Esophagus muscularis mucosa (tissue), 4 donors: Measurements from ENCODE around the gene DELE1. TPM values are rescaled to one million over a fixed set of nuclear protein-coding genes. Genes with fewer than 3 reads are reported as not detected.

Experiments used
- DNase-seq: peaks from one replicate; pipeline ENCODE4 v3.0.0-alpha.2; 2017; ENCODE audit errors: extremely low spot score
- H3K27ac ChIP-seq, 4 donors: fragments of 200-600 bp; sonication (generic); replicated peaks in 1 of 4; 1 replicate in 3 of 4; 2 replicates in 1 of 4; pipeline ENCODE4 v1.5.1; 2016 to 2019; ENCODE audit warnings: mild to moderate bottlenecking in 1 of 4
- H3K27me3 ChIP-seq, 4 donors: fragments of 200-600 bp; sonication (generic); one replicate each; pipeline versions ENCODE4 v1.5.1 to v1.6.0; 2016 to 2019
- H3K36me3 ChIP-seq, 4 donors: fragments of 200-600 bp; sonication (generic); one replicate each; pipeline ENCODE4 v1.5.1; 2016 to 2019
- H3K4me1 ChIP-seq, 4 donors: fragments of 200-600 bp; sonication (generic); one replicate each; pipeline ENCODE4 v1.5.1; 2016 to 2019
- H3K4me3 ChIP-seq, 4 donors: fragments of 200-600 bp; sonication (generic); 1 replicate in 2 of 4; 2 replicates in 2 of 4; pipeline ENCODE4 v1.5.1; 2016 to 2019; ENCODE audit warnings: mild to moderate bottlenecking in 4 of 4, moderate library complexity in 1 of 4
- H3K9me3 ChIP-seq, 4 donors: fragments of 200-600 bp; sonication (generic); 1 replicate in 3 of 4; 2 replicates in 1 of 4; pipeline ENCODE4 v1.5.1; 2016 to 2019
- CTCF ChIP-seq, 3 experiments: fragments of 200-600 bp in 2 of 3; fragments of 450-650 bp in 1 of 3; sonication (generic) in 2 of 3; IDR thresholded peaks; one replicate each; pipeline ENCODE4 v1.5.1; 2017 to 2019; ENCODE audit warnings: antibody characterized with exemption in 3 of 3, mild to moderate bottlenecking in 2 of 3, moderate library complexity in 1 of 3
- EP300 ChIP-seq: sonication (generic); formaldehyde crosslinking; IDR thresholded peaks from one replicate; pipeline ENCODE4 v1.6.1; 2017; ENCODE audit warnings: antibody characterized with exemption
- POLR2A ChIP-seq: fragments of 450-650 bp; IDR thresholded peaks from one replicate; pipeline ENCODE4 v1.6.1; 2017; ENCODE audit warnings: antibody characterized with exemption, moderate library complexity, mild to moderate bottlenecking, low read depth
- POLR2AphosphoS5 ChIP-seq, 2 donors: sonication (generic); formaldehyde crosslinking; IDR thresholded peaks; one replicate each; pipeline ENCODE4 v1.6.1; 2017; ENCODE audit warnings: antibody characterized with exemption in 2 of 2
- WGBS: methylation state at CpG from one replicate; pipeline ENCODE4 v1.1.5; 2018; 5-methylcytosine and 5-hydroxymethylcytosine counted together
- intact Hi-C: fragments of 100-400 bp; cut with DNase I; formaldehyde crosslinking; loops from one replicate; pipeline ENCODE4 v1.15.1; 2023
- total RNA-seq, 4 donors: library from RNA; depleted of rRNA; stranded (reverse); fragments of >200 nt; gene quantifications; one replicate each; pipeline versions ENCODE4 v1.1.0 to v1.2.1, GENCODE V29; 2016

DELE1 gene
- total RNA-seq, 4 donors from 2014 or later: 44.4 to 75.8 (median 49.6) TPM

- H3K27me3 ChIP-seq: peaks cover 0 to 86% (median 50%) of the 10 kb centered on the region in 4 donors
- peak; percentile 87 to 96 (median 94) for TF ChIP-seq CTCF (IDR thresholded peaks at IDR 0.05)
- no peak for TF ChIP-seq POLR2A
- peak; percentile 46 to 67 for TF ChIP-seq POLR2AphosphoS5 (IDR thresholded peaks at IDR 0.05)
- DNase-seq: no peak
- H3K4me3 ChIP-seq: peak overlapping the region; percentile 70 to 82 (median 73)
- intact Hi-C loops: loop anchor here (1.0 to 2.0 kb wide), 3 partner anchors 82 to 186 kb away; no protein-coding TSS in a partner anchor
- WGBS: 2% methylated on average over 17 of the region's 40 CpGs
- peaks cover 0 to 6% (median 0%) of the 10 kb centered on the region in 4 donors for H3K36me3 ChIP-seq
- H3K9me3 ChIP-seq: no peaks in the 10 kb centered on the region
- peaks cover 63 to 90% (median 87%) of the 10 kb centered on the region in 4 donors for H3K4me1 ChIP-seq
- peak overlapping the region; percentile 73 to 82 (median 77) for H3K27ac ChIP-seq
Observed at GRCh38 chr5:141878711-141879425, 44.8 kb upstream of the DELE1 start.

- Histone ChIP-seq H3K4me3 (peak overlapping the region in 2 of 4 donors; percentile 70 to 73), H3K4me1 (peaks cover 63 to 87% (median 86%) of the 10 kb centered on the region in 4 donors), H3K27me3 (peaks cover 0 to 86% (median 50%) of the 10 kb centered on the region in 4 donors), H3K9me3 (no peaks in the 10 kb centered on the region), H3K36me3 (peaks cover 0 to 6% (median 0%) of the 10 kb centered on the region in 4 donors), H3K27ac (peak overlapping the region; percentile 34 to 82 (median 45))
- intact Hi-C loops: loop anchor here (1.0 to 2.0 kb wide), 3 partner anchors 81 to 187 kb away; no protein-coding TSS in a partner anchor
- no peak for TF ChIP-seq POLR2A
- TF ChIP-seq EP300: no peak
- no peak for TF ChIP-seq POLR2AphosphoS5 (IDR thresholded peaks at IDR 0.05)
- no peak for TF ChIP-seq CTCF (IDR thresholded peaks at IDR 0.05)
- no peak for DNase-seq
- 0% methylated on average over 2 of the region's 2 CpGs for WGBS
Observed at GRCh38 chr5:141879426-141879759, 44.3 kb upstream of the DELE1 start.

GRCh38 chr5:141879941-141880738 lies 43.5 kb upstream of the DELE1 start:
- peaks cover 63 to 87% (median 85%) of the 10 kb centered on the region in 4 donors for H3K4me1 ChIP-seq
- no peak overlapping the region for H3K4me3 ChIP-seq
- H3K9me3 ChIP-seq: no peaks in the 10 kb centered on the region
- H3K36me3 ChIP-seq: peaks cover 0 to 6% (median 0%) of the 10 kb centered on the region in 4 donors
- 36% methylated on average over 3 of the region's 7 CpGs for WGBS
- intact Hi-C loops: loop anchor here (1.0 to 2.0 kb wide), 3 partner anchors 81 to 187 kb away; no protein-coding TSS in a partner anchor
- peak overlapping the region in 3 of 4 donors; percentile 44 to 82 (median 46) for H3K27ac ChIP-seq
- TF ChIP-seq CTCF (IDR thresholded peaks at IDR 0.05): no peak
- TF ChIP-seq EP300: no peak
- TF ChIP-seq POLR2A: no peak
- no peak for TF ChIP-seq POLR2AphosphoS5 (IDR thresholded peaks at IDR 0.05)
- H3K27me3 ChIP-seq: peaks cover 0 to 87% (median 48%) of the 10 kb centered on the region in 4 donors
- peak; percentile 62 for DNase-seq

- H3K4me3 ChIP-seq: no peak overlapping the region
- H3K9me3 ChIP-seq: no peaks in the 10 kb centered on the region
- TF ChIP-seq POLR2AphosphoS5 (IDR thresholded peaks at IDR 0.05): peak in 1 of 2 donors; percentile 47
- TF ChIP-seq CTCF (IDR thresholded peaks at IDR 0.05): no peak
- H3K36me3 ChIP-seq: peaks cover 0 to 6% (median 0%) of the 10 kb centered on the region in 4 donors
- WGBS: 35% methylated on average over 8 of the region's 8 CpGs
- intact Hi-C loops: no loop called here
- no peak for DNase-seq
- peak overlapping the region; percentile 48 to 82 (median 54) for H3K27ac ChIP-seq
- peaks cover 56 to 76% (median 75%) of the 10 kb centered on the region in 4 donors for H3K4me1 ChIP-seq
- peaks cover 0 to 85% (median 41%) of the 10 kb centered on the region in 4 donors for H3K27me3 ChIP-seq
Observed at GRCh38 chr5:141880961-141881801, 42.5 kb upstream of the DELE1 start.
